Stomach smooth muscle (tissue), 2 donors: ENCODE results near the gene DMAC1.

Experiments used
- H3K27ac ChIP-seq: one replicate; pipeline ENCODE4 v1.7.0; 2013; ENCODE audit warnings: mild to moderate bottlenecking, low read length, inconsistent platforms
- H3K27me3 ChIP-seq, 2 donors: one replicate each; pipeline ENCODE4 v1.7.0; 2013; ENCODE audit warnings: low read length in 2 of 2; ENCODE audit not compliant: insufficient read depth in 2 of 2, control insufficient read depth in 1 of 2
- H3K36me3 ChIP-seq, 2 donors: one replicate each; pipeline ENCODE4 v1.7.0; 2013; ENCODE audit warnings: low read length in 2 of 2; ENCODE audit not compliant: control insufficient read depth in 2 of 2, insufficient read depth in 2 of 2
- H3K4me1 ChIP-seq: one replicate; pipeline ENCODE4 v1.7.0; 2013; ENCODE audit warnings: low read length; ENCODE audit not compliant: control insufficient read depth, insufficient read depth
- H3K4me3 ChIP-seq, 2 donors: one replicate each; pipeline ENCODE4 v1.7.0; 2013; ENCODE audit warnings: low read length in 2 of 2
- H3K9ac ChIP-seq, 2 donors: one replicate each; pipeline ENCODE4 v1.7.0; 2013; ENCODE audit warnings: low read length in 2 of 2, mild to moderate bottlenecking in 1 of 2
- H3K9me3 ChIP-seq, 2 donors: one replicate each; pipeline ENCODE4 v1.7.0; 2013; ENCODE audit warnings: low read length in 2 of 2; ENCODE audit not compliant: control insufficient read depth in 2 of 2
- donor health status: healthy.
- donor health status: Pancreatic carcinoma.

DMAC1 gene

GRCh38 chr9:7784472-7784871 lies 15.1 kb downstream of the DMAC1 start:
- no peaks in the 10 kb centered on the region for H3K9me3 ChIP-seq
- H3K27ac ChIP-seq, result no peak overlapping the region
- no peaks in the 10 kb centered on the region for H3K27me3 ChIP-seq
- H3K9ac ChIP-seq, result no peak overlapping the region
- no peak overlapping the region for H3K4me3 ChIP-seq
- no peaks in the 10 kb centered on the region for H3K4me1 ChIP-seq
- no peaks in the 10 kb centered on the region for H3K36me3 ChIP-seq

GRCh38 chr9:7783635-7784063 lies 15.9 kb downstream of the DMAC1 start:
- H3K36me3 ChIP-seq, result no peaks in the 10 kb centered on the region
- H3K4me1 ChIP-seq, result no peaks in the 10 kb centered on the region
- no peak overlapping the region for H3K9ac ChIP-seq
- no peaks in the 10 kb centered on the region for H3K27me3 ChIP-seq
- H3K27ac ChIP-seq, result no peak overlapping the region
- no peaks in the 10 kb centered on the region for H3K9me3 ChIP-seq
- H3K4me3 ChIP-seq, result no peak overlapping the region

- Histone ChIP-seq H3K9me3 (no peaks in the 10 kb centered on the region), H3K36me3 (no peaks in the 10 kb centered on the region)
Observed at GRCh38 chr9:7782400-7783120, 17.0 kb downstream of the DMAC1 start.

GRCh38 chr9:7780261-7780988 lies 19.2 kb downstream of the DMAC1 start:
- H3K4me1 ChIP-seq, result no peaks in the 10 kb centered on the region
- no peak overlapping the region for H3K9ac ChIP-seq
- H3K27ac ChIP-seq, result no peak overlapping the region
- no peak overlapping the region for H3K4me3 ChIP-seq
- no peaks in the 10 kb centered on the region for H3K27me3 ChIP-seq
- no peaks in the 10 kb centered on the region for H3K9me3 ChIP-seq
- no peaks in the 10 kb centered on the region for H3K36me3 ChIP-seq

More at GRCh38 chr9:7782400-7783120, 17.0 kb downstream of the DMAC1 start:
- Histone ChIP-seq H3K27me3 (no peaks in the 10 kb centered on the region), H3K4me3 (no peak overlapping the region), H3K9ac (no peak overlapping the region), H3K27ac (no peak overlapping the region), H3K4me1 (no peaks in the 10 kb centered on the region)

- H3K27ac ChIP-seq, result no peak overlapping the region
- no peaks in the 10 kb centered on the region for H3K27me3 ChIP-seq
- H3K4me3 ChIP-seq, result no peak overlapping the region
- no peaks in the 10 kb centered on the region for H3K4me1 ChIP-seq
- H3K9ac ChIP-seq, result no peak overlapping the region
- no peaks in the 10 kb centered on the region for H3K36me3 ChIP-seq
- no peaks in the 10 kb centered on the region for H3K9me3 ChIP-seq
Observed at GRCh38 chr9:7778851-7779600, 20.6 kb downstream of the DMAC1 start.

- Histone ChIP-seq H3K27me3 (no peaks in the 10 kb centered on the region), H3K36me3 (no peaks in the 10 kb centered on the region), H3K9ac (no peak overlapping the region), H3K4me1 (no peaks in the 10 kb centered on the region), H3K9me3 (no peaks in the 10 kb centered on the region), H3K27ac (no peak overlapping the region), H3K4me3 (no peak overlapping the region)
Observed at GRCh38 chr9:7777771-7778170, 21.8 kb downstream of the DMAC1 start.

- no peaks in the 10 kb centered on the region for H3K27me3 ChIP-seq
Observed at GRCh38 chr9:7770111-7770510, 29.5 kb downstream of the DMAC1 start.

GRCh38 chr9:7762600-7762999 lies 37.0 kb downstream of the DMAC1 start:
- Histone ChIP-seq H3K4me1 (no peaks in the 10 kb centered on the region), H3K9ac (no peak overlapping the region), H3K27ac (no peak overlapping the region), H3K36me3 (no peaks in the 10 kb centered on the region), H3K27me3 (no peaks in the 10 kb centered on the region), H3K9me3 (peaks cover 0 to 3% of the 10 kb centered on the region in 2 donors), H3K4me3 (no peak overlapping the region)

More at GRCh38 chr9:7770111-7770510, 29.5 kb downstream of the DMAC1 start:
- Histone ChIP-seq H3K4me3 (no peak overlapping the region), H3K36me3 (no peaks in the 10 kb centered on the region), H3K9me3 (no peaks in the 10 kb centered on the region), H3K9ac (no peak overlapping the region), H3K4me1 (no peaks in the 10 kb centered on the region), H3K27ac (no peak overlapping the region)

GRCh38 chr9:7760014-7760415 lies 39.6 kb downstream of the DMAC1 start:
- no peak overlapping the region for H3K4me3 ChIP-seq
- H3K27me3 ChIP-seq, result no peaks in the 10 kb centered on the region
- peaks cover 0 to 3% of the 10 kb centered on the region in 2 donors for H3K9me3 ChIP-seq
- H3K27ac ChIP-seq, result no peak overlapping the region
- H3K9ac ChIP-seq, result no peak overlapping the region
- H3K36me3 ChIP-seq, result no peaks in the 10 kb centered on the region
- no peaks in the 10 kb centered on the region for H3K4me1 ChIP-seq

- no peaks in the 10 kb centered on the region for H3K4me1 ChIP-seq
- no peak overlapping the region for H3K27ac ChIP-seq
- no peak overlapping the region for H3K9ac ChIP-seq
- H3K36me3 ChIP-seq, result no peaks in the 10 kb centered on the region
- H3K4me3 ChIP-seq, result no peak overlapping the region
- no peaks in the 10 kb centered on the region for H3K9me3 ChIP-seq
- H3K27me3 ChIP-seq, result no peaks in the 10 kb centered on the region
Observed at GRCh38 chr9:7756088-7756487, 43.5 kb downstream of the DMAC1 start.
